HUES64 (cell line): ENCODE results near the gene CROT.

Experiments used
- H3K27ac ChIP-seq: 2 replicates; pipeline ENCODE4 v1.7.0; 2013; ENCODE audit warnings: low read depth, low read length, inconsistent platforms
- H3K27me3 ChIP-seq: 2 replicates; pipeline ENCODE4 v1.6.1; 2013; ENCODE audit warnings: mild to moderate bottlenecking, low read length; ENCODE audit not compliant: insufficient read depth
- H3K36me3 ChIP-seq: 2 replicates; pipeline ENCODE4 v1.6.1; 2013; ENCODE audit warnings: mild to moderate bottlenecking, low read length; ENCODE audit not compliant: insufficient read depth
- H3K4me1 ChIP-seq: 2 replicates; pipeline ENCODE4 v1.6.1; 2013; ENCODE audit warnings: mild to moderate bottlenecking, low read length, moderate library complexity; ENCODE audit not compliant: insufficient read depth
- H3K4me3 ChIP-seq: 2 replicates; pipeline ENCODE4 v1.5.1; 2013; ENCODE audit warnings: mild to moderate bottlenecking, low read length, moderate library complexity
- H3K9ac ChIP-seq: 2 replicates; pipeline ENCODE4 v1.6.1; 2013; ENCODE audit warnings: mild to moderate bottlenecking, low read depth, low read length
- H3K9me3 ChIP-seq: 2 replicates; pipeline ENCODE4 v1.6.1; 2013; ENCODE audit warnings: low read depth, low read length; ENCODE audit not compliant: insufficient read depth
- WGBS: fragments of 150-250, 120-280 bp; methylation state at CpG from one replicate; pipeline ENCODE4 v1.1.7; 2013; ENCODE audit warnings: missing lambda C conversion rate; 5-methylcytosine and 5-hydroxymethylcytosine counted together

Gene CROT

GRCh38 chr7:87370660-87371180, 25.3 kb downstream of the CROT start:
- 88% methylated on average over 1 of the region's 1 CpG for WGBS

GRCh38 chr7:87375662-87376435, 30.4 kb downstream of the CROT start:
- no peak overlapping the region for H3K27ac ChIP-seq
- H3K9me3 ChIP-seq, result no peaks in the 10 kb centered on the region
- WGBS, result 98% methylated on average over 5 of the region's 5 CpGs
- 0 out of 2 replicates have a peak, but pooled peaks cover 3% of the 10 kb centered on the region for H3K36me3 ChIP-seq
- no peak overlapping the region for H3K9ac ChIP-seq
- H3K4me1 ChIP-seq, result no peaks in the 10 kb centered on the region
- H3K4me3 ChIP-seq, result no peak overlapping the region
- H3K27me3 ChIP-seq, result no peaks in the 10 kb centered on the region

More at GRCh38 chr7:87370660-87371180, 25.3 kb downstream of the CROT start:
- Histone ChIP-seq H3K4me1 (no peaks in the 10 kb centered on the region), H3K9ac (no peak overlapping the region), H3K9me3 (no peaks in the 10 kb centered on the region), H3K36me3 (no peaks in the 10 kb centered on the region; the same call in 1 of the 2 replicates), H3K27ac (no peak overlapping the region), H3K27me3 (no peaks in the 10 kb centered on the region), H3K4me3 (no peak overlapping the region)

- 84% methylated on average over 5 of the region's 5 CpGs for WGBS
- Histone ChIP-seq H3K36me3 (0 out of 2 replicates have a peak, but pooled peaks cover 3% of the 10 kb centered on the region), H3K4me1 (no peaks in the 10 kb centered on the region), H3K4me3 (no peak overlapping the region), H3K9me3 (0 out of 2 replicates have a peak, but pooled peaks cover 14% of the 10 kb centered on the region), H3K9ac (no peak overlapping the region), H3K27ac (no peak overlapping the region), H3K27me3 (no peaks in the 10 kb centered on the region)
These were observed 35.4 kb downstream of the CROT start for GRCh38 chr7:87380905-87381304.

- 94% methylated on average over 8 of the region's 8 CpGs for WGBS
- no peaks in the 10 kb centered on the region for H3K4me1 ChIP-seq
These were observed 45.7 kb downstream of the CROT start for GRCh38 chr7:87391020-87391701.

GRCh38 chr7:87395442-87396020, 50.1 kb downstream of the CROT start:
- no peak overlapping the region for H3K27ac ChIP-seq
- H3K4me3 ChIP-seq, result no peak overlapping the region
- no peak overlapping the region for H3K9ac ChIP-seq
- no peaks in the 10 kb centered on the region for H3K27me3 ChIP-seq
- no peaks in the 10 kb centered on the region for H3K36me3 ChIP-seq
- 96% methylated on average over 1 of the region's 1 CpG for WGBS
- no peaks in the 10 kb centered on the region for H3K9me3 ChIP-seq
- no peaks in the 10 kb centered on the region for H3K4me1 ChIP-seq

More at GRCh38 chr7:87391020-87391701, 45.7 kb downstream of the CROT start:
- Histone ChIP-seq H3K36me3 (no peaks in the 10 kb centered on the region; the same call in 1 of the 2 replicates), H3K4me3 (no peak overlapping the region), H3K27me3 (no peaks in the 10 kb centered on the region), H3K9ac (no peak overlapping the region), H3K27ac (no peak overlapping the region), H3K9me3 (no peaks in the 10 kb centered on the region)

- 100% methylated on average over 2 of the region's 2 CpGs for WGBS
These were observed 53.0 kb downstream of the CROT start for GRCh38 chr7:87398446-87398845.

GRCh38 chr7:87404674-87405073, 59.2 kb downstream of the CROT start:
- H3K36me3 ChIP-seq, result no peaks in the 10 kb centered on the region
- H3K4me3 ChIP-seq, result no peak overlapping the region
- H3K27ac ChIP-seq, result no peak overlapping the region
- no peaks in the 10 kb centered on the region for H3K9me3 ChIP-seq
- H3K4me1 ChIP-seq, result no peaks in the 10 kb centered on the region
- no peak overlapping the region for H3K9ac ChIP-seq
- H3K27me3 ChIP-seq, result no peaks in the 10 kb centered on the region

More at GRCh38 chr7:87398446-87398845, 53.0 kb downstream of the CROT start:
- Histone ChIP-seq H3K9ac (no peak overlapping the region), H3K4me1 (no peaks in the 10 kb centered on the region), H3K9me3 (no peaks in the 10 kb centered on the region), H3K27ac (no peak overlapping the region), H3K4me3 (no peak overlapping the region), H3K36me3 (no peaks in the 10 kb centered on the region), H3K27me3 (no peaks in the 10 kb centered on the region)

- no peaks in the 10 kb centered on the region for H3K27me3 ChIP-seq
- no peak overlapping the region for H3K27ac ChIP-seq
- H3K4me1 ChIP-seq, result no peaks in the 10 kb centered on the region
- H3K9ac ChIP-seq, result no peak overlapping the region
- no peaks in the 10 kb centered on the region for H3K36me3 ChIP-seq
- no peak overlapping the region for H3K4me3 ChIP-seq
- H3K9me3 ChIP-seq, result no peaks in the 10 kb centered on the region
- WGBS, result 91% methylated on average over 1 of the region's 1 CpG
These were observed 65.7 kb downstream of the CROT start for GRCh38 chr7:87411186-87411585.

GRCh38 chr7:87413029-87413428, 67.6 kb downstream of the CROT start:
- 100% methylated on average over 1 of the region's 1 CpG for WGBS
- Histone ChIP-seq H3K27me3 (no peaks in the 10 kb centered on the region), H3K27ac (no peak overlapping the region), H3K4me1 (no peaks in the 10 kb centered on the region), H3K4me3 (no peak overlapping the region), H3K9me3 (no peaks in the 10 kb centered on the region), H3K36me3 (no peaks in the 10 kb centered on the region), H3K9ac (no peak overlapping the region)

GRCh38 chr7:87413951-87414793, 68.7 kb downstream of the CROT start:
- Histone ChIP-seq H3K27me3 (no peaks in the 10 kb centered on the region), H3K9ac (no peak overlapping the region), H3K4me1 (no peaks in the 10 kb centered on the region), H3K4me3 (no peak overlapping the region), H3K9me3 (no peaks in the 10 kb centered on the region), H3K27ac (no peak overlapping the region), H3K36me3 (no peaks in the 10 kb centered on the region)
- 86% methylated on average over 4 of the region's 4 CpGs for WGBS
